ENCODE data around the gene RNF222.
"Not testable (repeated sequence)": the region's sequence is repeated elsewhere in the genome, so short reads cannot be mapped to it uniquely, and the experiment has no call there.

The RNF222 gene

DNA sequence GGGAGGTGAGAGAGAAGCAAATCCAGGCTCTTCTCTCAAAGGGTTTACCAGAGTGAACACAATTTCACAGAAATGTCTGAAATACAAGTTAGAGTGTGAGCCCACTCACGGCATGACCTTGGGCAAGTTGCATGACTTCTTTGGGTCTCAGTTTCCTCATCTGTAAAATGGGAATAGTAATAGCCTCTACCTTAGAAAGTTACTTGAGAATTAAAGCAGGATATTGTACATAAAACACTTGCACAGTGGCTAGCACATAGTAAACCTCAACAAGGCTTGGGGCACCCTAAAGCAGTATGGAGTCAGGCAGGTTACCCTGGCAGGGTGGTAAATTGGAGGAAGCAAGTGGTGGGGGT lies 13.2 kb upstream of the RNF222 start:
- no peak for DNase-seq (ENCODE audit: low spot score)

DNA sequence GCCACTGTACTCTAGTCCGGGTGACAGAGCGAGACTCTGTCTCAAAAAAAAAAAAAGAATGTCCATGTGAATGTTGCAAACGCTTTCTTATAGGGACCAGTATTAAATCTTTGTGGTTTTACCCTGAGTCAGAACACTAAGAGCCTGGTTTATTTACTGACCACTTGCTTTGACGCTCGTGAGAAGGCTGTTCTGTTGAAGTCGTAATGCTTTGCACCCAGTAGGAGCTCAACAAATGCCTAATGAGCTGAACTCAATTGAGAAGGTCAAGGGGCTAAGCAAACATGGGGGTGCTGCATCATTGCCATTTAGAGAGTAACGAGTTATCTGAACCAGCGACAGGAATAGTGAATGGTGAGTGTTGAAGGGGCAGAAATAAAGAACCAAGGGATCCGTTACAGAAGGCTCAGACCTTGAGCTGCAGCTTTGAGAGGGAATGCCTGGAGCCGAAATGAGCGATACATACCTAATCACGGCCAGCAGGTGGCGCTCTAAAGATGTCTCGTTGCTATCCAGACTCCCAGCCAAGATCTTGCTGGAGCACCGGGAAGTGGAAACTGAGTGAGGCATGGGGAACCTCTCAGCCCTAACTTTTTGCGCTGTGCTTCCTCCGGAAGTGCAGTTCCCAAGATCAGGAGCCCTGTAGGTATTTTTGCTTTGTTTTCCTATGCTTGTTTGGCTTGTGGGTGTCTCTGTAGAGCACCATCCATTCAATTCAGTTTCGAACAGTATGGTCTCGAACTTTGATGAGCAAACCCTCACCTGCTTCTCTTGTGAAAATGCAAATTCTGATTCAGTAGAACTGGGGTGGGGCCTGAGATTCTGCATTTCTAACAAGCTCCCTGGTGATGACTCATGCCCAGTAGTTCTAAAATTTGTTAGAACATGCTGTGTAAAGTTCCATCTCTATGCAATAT lies 12.6 kb upstream of the RNF222 start:
- peak; percentile 79 for DNase-seq (ENCODE audit: low spot score)

DNA sequence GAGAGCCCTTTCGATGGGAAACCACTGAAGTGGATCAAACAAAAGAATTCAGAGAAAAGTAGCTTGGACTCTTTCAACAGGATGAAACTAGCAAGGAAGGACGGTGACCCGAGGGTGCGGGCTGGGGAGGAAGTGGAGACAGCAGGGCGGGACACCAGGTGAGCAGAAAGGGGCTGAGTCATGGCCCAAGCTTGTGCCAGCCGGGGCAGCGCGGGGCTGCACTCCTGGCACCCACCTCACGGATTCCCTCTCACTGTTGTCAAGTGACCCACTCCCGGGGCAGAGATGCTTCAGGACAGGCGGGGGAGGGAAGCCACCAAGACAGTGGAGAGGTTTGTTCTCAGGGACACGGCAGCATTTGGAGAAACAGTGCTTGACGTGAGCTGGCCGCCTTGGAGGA lies 10.7 kb upstream of the RNF222 start:
- DNase-seq (ENCODE audit: low spot score): no peak

DNA sequence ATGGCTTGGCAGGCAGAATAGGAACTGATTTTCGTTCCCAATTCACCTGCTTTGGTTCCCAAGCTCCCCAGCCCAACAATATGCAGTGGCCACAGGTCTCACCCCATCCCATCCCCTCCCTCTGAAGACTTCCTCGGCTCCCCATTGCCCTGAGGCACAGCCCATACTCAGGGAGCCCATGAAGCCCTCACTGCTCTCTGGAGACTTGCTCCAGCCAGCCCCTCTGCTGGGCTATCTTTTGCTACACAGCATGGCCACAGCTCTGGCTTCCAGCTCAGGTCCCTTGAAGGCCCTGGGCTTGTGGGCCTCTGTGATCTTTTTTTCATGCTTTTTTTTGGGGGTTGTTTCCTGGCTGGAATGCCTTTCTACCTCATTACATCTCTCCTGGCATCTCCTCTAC lies 8.5 kb upstream of the RNF222 start:
- no peak for DNase-seq (ENCODE audit: low spot score)

DNA sequence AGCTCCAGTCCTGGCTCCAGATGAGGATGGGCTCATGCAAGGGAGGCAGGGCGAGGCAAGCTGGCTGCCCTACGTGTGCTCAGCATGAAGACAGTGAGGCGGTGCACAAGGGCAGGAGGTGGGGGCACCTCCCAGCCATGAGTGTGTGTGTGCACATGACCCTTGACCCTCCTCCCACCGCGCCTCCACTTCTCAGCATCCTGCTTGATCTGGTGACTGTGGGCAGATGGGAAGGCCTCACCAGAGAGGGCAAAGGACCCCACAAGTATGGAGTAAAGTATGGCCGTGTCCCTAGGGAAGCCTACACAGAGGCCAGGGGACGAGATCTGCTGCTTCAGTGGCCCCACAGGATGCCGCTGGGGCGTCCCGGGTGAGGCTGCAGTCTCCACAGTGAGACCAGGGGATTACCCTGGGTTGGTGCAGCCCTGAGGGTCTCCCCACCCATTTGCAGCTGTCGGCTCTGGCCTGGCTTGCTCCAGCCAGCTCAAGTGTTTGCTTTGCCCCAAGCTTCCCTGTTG lies 7.9 kb upstream of the RNF222 start:
- no peak for DNase-seq (ENCODE audit: low spot score)

DNA sequence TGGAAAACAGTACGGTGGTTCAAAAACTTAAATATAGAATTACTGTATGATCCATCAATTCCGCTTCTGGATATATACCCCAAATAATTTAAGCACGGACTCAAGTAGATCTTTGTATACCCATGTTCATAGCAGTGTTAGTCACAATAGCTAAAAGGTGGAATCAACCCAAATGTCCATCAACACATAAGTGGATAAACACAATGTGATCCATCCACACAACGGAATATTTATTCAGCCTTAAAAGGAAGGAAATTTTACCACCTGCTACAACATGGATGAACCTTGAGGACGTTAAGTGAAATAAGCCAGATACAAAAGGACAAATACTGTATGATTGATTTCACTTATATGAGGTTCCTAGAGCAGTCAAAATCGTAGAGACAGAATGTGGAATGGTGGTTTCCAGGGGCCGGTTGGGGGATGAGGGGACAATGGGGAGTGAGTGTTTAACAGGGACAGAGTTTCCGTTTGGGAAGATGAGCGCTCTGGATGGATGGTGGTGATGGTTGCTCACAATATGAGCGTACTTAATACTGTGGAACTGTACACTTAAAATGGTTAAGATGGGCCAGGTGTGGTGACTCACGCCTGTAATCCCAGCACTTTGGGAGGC lies 5.4 kb upstream of the RNF222 start:
- no peak for DNase-seq (ENCODE audit: low spot score)

DNA sequence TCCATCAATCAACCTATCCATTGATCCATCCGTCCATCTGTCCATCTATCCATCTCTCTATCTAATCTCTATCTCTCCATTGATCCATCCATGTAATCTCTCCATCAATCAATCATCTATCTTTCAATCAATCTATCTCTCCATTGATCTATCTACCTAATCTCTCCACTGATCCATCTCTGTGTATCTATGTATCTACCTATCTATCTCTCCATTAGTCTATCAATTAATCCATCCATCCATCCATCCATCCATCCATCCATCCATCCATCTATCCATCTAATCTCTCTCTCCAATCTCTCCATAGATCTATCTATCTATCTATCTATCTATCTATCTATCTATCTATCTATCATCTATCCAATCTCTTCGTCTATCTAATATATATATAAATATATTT lies 3.5 kb upstream of the RNF222 start:
- no peak for DNase-seq (ENCODE audit: low spot score)

DNA sequence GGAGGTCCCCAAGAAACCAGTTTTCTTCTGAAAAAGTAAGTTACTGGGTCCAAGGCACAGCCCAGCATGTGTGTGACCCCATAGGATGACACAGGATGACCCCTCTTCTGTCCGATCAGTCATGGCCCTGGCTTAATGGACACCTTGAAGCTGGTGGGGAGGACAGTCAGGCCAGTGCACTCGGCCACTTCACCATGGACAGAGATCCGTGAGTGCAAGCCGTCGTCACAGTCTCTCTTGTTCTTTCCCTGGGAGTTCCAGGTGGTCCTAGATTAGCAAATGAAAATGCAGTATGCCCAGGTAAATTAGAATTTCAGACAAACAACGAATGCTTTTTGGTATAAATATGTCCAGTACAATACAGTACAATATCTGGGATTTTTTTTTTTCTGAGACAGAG lies 1.4 kb upstream of the RNF222 start:
- no peak for DNase-seq (ENCODE audit: low spot score)

DNA sequence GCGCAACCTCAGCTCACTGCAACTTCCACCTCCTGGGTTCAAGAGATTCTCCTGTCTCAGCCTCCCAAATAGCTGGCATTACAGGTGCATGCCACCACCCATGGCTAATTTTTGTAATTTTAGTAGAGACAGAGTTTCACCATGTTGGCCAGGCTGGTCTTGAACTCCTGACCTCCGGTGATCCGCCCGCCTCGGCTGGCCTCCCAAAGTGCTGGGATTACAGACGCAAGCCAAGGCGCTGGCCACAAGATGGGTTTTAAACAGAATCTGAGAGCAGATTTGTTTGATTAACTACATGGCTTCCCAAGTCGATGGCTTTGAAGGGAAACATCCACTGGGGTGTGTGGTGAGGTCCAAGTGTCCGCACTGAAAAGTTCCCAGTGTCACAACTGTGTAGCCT lies 3.1 kb downstream of the RNF222 start:
- DNase-seq (ENCODE audit: low spot score): not testable (repeated sequence)

DNA sequence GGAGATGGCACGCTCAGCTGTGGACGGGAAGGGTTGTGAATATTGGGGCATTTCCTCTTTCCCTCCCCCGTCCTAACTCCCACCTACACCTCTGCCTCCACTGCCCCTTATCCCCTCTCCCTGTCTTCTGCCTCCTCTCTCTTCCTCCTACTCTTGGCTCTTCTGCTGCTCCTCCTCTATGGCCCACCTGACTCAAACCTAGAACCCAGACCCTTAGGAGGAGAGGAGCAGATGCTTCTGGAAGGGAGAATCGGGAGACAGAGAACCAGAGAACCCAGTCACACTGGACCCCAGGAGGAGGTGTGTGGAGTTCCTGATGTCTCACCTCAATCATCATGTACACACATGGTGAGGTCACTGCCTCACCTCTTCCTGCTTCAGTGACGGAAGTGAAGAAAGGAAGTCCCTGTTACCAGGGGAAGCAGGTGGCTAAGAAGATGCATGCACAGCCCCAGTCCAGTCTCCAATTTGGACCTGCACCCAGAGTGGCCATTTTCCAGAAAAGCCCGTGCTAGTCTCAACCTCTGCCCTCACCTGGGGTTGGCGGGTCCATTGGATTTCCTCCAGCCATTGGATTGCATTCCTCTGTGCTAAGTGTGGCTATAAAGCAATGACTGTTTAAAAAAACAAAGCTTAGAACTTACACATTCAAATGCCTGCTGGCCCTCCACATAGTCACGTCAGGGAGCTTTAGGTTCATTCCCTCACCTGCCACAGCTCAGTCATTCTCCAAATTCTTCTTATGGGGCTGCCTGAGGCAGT lies 4.0 kb downstream of the RNF222 start:
- peak; percentile 42 for DNase-seq (ENCODE audit: low spot score)

DNA sequence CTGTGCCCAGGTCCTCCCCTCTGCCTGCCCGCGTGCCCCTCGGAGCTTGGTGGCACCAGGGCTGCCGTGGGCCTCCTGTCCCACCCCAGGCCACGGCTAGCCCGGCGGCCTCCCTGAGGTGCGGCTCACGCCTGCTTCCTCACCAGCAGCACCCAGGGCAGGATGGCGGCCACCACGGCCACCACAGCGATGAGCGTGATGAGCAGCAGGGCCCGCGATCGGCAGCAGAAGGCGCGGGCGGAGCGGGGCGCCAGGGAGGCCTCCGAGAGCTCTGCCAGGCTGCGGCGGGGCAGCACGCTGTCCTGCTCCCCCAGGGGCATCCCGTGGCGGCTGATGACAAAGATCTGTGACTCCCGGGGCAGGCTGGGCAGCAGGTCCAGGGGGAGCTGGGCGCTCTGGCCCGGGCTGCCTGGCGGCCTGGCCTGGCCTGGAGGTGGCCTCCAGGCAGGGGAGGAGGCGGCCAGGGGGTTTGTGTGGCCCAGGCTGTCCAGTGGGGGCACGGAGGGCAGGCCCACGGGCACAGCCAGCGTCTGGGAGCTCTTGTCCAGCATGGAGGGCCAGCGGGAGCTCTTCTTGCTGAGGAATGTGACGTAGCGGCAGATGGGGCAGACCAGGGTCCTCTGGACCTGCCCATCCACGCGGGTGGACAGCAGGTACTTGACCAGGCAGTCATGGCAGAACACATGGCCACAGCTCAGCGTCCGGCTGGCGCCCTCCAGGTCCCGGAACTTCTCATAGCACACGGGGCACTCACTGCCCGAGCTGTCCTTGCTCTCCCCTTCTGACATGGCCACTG lies 4.8 kb downstream of the RNF222 start:
- DNase-seq (ENCODE audit: low spot score): no peak

DNA sequence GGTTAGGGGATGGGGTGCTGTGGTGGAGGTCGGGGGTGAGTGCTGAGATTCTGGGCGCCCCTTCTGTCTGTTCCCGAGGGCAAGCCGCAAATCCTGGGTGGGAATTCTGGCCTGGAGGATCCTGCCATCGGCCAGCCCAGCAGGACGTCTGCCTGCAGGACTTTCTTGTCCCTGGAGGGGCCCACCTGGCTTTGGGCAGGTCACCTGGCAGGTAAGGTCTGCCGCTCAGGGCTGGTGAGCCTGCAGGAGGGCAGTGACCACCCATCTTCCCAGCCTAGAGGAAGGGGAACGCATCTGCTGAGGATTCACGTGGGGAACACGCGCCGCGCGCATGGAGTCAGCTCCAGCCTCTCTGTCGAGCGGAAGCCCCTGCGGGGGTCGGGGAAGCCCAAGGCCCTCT lies 5.4 kb downstream of the RNF222 start:
- no peak for DNase-seq (ENCODE audit: low spot score)

DNA sequence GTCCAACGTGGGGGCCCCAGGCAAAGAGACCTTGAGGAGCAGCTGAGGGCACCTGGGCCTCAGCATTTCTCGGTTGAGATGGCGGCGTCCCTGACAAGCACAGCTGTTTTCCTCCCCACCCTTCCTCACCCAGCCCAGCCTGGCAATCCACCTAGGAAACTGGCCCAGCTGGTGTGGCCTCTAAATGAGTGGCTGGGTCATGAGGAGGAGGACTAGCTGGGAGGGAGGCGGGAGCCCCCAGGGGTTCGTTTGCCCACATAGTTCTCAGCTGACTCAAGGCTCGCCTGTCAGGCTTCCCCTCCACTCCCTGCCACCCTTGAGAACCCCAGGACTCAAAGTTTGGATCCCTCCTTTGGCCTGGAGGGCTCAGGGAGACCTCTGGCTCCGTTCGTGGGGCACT lies 5.9 kb downstream of the RNF222 start:
- no peak for DNase-seq (ENCODE audit: low spot score)

DNA sequence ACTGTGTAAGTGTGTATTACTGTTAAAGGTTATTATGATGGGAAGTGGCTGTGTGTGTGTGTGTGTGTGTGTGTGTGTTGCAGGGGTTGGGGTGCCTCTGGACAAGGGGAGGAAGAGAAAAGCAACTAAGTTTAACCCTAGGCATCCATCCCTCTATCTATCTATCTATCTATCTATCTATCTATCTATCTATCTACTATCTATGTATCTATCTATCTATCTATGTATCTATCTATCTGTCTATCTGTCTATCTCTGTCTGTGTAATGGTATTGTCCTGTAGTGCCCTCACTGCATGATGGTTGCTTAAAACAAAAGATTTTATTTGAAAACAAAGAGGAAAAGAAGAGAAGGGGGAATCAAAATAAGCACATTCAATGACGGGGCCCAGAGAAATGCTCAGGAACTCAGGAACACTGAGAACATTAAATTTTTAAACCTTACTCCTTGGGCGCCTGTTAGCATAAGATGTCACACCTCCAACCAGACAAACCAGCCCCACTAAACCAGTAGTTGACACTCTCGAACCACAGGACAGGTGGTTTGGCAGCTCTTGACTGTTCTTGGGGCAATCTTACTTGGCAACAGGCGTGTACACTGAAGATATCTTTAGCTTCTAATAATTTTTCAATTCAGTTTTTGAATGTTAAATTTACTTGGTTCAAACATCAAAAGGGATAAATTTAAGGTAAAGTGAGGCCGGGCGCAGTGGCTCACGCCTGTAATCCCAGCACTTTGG lies 9.5 kb downstream of the RNF222 start:
- no peak for DNase-seq (ENCODE audit: low spot score)

DNA sequence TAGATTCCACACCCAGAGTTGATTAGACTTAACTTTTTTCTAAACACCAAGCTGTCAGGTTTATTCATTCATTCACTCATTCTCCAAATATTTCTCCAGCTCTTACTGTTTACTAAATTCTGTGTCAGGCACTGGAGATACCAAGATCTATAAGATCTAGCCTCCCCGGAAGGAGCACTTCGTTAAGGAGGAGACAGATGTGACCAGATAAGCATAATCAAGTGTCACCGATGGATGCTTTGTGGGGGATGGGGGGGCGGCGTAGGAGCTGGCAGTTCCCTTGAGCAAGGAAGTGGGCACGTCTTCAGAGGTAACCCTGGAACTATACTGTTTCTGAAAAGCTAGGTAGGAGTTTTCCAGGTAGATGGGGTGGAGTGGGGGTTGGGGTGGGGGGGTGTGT lies 10.8 kb downstream of the RNF222 start:
- no peak for DNase-seq (ENCODE audit: low spot score)

DNA sequence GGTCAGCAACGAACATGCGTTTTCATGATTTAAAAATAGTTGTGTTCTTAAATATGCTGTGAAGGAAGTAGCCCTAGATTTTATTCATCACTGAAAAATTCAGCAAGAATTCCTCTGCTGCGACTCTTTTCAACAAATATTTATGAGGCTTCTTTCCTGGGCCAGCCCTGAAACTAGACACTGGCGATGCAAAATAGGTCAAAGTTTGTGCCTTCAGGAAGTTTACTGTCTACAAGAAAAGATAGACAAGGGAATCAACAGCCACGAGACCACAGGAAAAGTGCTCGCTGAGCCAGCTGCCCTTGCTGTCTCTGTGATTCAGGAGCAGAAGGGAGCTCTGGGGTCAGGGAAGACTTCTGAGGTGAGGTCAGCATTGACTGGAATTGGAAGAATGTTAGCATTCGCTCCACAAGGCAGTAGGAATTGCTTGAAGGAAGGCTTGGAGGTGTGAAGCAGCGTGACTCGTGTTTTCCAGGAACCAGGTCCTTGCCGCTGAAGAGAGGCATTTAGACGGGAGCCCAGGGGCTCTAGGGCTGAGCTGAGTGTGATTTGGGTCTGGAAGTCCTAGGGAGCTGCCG lies 12.7 kb downstream of the RNF222 start:
- no peak for DNase-seq (ENCODE audit: low spot score)

DNA sequence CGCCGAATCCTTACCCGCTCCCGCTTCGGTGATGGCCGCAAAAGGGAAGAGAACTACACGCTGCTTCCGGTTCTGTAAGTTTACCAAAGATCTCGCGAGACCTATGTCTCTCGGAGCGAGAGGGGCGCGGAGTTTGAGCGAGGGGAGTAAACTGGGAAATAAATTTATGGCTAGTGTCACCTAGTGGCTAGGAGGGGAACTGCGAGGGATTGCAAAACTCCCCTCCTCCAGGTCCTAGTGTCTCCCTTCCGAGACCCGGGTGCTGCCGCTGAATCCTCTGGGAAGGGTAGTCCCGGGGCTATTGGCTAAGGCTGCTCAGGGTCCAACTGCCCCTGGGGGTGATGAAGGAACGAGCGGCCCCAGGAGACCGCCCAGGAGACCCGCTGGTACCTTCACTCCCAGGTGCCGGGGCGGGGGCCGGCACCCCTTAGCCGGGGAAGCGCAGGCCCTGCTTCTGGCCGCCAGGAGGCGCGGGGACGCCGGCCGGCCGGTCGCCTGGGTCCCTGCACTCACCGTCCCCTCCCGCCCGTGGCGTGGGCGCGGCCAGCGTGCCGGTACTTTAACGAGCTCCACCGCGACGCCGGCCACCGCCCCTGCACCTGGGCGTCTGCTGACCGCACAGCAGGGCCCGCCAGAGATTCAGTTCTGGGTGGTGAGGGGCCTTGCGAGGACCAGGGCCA lies 14.3 kb downstream of the RNF222 start, which contains the start of gene RPL26:
TSS of gene RPL26 (minus strand) at position 51 of the 680 bp plus-strand sequence. CDS start 883 bp downstream, outside the sequence.
- peak; percentile 98 for DNase-seq (ENCODE audit: low spot score)

DNA sequence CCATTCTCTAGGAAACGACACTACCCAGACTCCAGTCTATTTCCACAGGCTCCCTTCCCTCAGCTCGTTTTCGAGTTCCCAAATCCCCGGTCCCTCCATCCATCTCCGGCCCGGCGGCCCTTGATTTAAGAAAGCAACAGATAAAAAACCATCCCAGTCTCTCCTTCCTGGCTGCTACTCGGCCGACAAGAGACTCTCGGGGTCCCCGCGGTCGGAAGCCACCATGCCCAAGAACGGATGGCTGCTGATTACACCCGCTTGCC lies 14.8 kb downstream of the RNF222 start:
- DNase-seq (ENCODE audit: low spot score): no peak

DNA sequence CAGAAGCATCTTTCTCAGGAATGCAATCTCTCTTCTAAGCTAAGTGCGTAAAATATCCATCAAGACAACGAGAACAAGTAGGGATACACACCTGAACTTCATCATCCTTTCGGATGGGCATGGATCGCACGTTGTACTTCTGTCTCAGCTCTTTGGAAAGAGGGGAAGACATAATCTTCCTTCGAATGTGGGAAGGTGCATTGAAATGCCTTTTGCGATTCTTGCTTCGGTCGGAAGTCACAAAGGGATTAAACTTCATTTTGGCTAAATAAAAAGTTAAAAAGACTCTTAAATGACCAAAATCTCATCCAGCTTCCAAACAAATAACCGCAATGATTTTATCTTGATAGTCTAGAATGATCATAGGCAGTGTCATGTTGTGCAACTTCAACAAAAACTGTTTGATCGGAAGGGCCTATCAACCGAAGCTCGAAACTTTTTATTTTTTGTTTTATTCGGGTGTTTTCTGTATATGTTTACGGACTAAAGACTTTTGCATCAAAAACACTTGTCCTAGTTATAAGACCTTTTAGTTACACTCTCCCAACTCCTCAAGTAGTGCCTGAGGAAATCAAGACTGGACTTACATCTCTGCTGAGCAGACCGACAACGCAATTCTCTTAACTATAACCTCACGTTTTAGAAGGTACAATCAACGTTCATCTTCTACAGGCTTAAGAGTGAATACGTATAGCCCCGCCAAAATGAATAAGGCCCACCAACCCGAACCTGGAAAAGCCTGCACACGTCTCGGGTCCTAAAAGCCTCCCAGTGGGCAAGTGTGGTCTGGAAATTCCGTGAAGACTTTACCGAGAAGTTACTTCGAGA lies 15.4 kb downstream of the RNF222 start:
- DNase-seq (ENCODE audit: low spot score): no peak

DNA sequence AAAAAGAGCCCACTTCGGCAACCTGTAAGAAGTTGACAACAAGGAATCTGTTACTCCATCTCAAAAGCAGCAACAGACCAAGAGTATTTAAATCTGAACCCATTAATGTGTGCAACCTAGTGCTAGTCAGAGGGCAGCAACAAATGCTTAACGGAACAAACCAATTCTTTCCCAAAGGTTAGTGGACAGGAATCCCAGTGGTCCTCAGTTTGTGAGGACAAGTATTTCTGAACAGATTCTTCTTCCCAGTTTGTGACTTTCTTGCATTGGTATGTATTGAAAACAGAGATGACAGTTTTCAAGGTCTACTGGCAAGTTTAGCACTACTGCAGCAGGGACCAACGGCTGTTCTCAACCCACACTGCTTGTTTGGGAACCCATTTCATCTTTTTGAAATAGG lies 17.6 kb downstream of the RNF222 start:
- DNase-seq (ENCODE audit: low spot score): no peak
